Measurements from ENCODE around the gene OR4C46. TPM values are rescaled to one million over a fixed set of nuclear protein-coding genes. Genes with fewer than 3 reads are reported as not detected.

OR4C46 gene
- total RNA-seq = not detected in 2 replicates

DNA sequence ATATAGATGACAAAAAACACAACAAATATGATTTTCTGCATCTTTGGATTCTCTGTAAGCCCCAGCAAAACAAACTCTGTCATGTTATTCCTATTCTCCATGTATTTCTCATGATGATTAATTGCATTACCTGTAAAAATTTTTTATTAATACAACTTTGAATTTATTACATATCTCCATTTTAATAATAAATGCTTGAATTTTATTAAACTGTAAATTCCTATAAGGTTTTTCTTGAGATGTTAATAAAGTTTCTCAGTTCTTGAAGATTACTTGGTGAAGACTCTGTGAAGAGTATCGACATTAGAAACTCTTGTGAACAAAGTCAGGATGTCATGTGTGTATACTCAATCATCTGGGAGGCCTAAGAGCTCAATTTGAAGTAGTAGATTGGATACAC is at the start of gene OR4C46:
Gene OR4C46 (minus strand): TSS at position 101 of the 400 bp plus-strand sequence. CDS start 0 bp downstream, at position 101.

Other genes with a start within 250 kb of the OR4C46 start
- not detected in 2 replicates for gene OR4A5, start 102.8 kb upstream of the OR4C46 start, total RNA-seq

Measured in cardiac ventricle fibroblast (primary cell).